ENCODE results near the gene OR14A2.
"Not testable (repeated sequence)": the region's sequence is repeated elsewhere in the genome, so short reads cannot be mapped to it uniquely, and the experiment has no call there.

OR14A2 gene

DNA sequence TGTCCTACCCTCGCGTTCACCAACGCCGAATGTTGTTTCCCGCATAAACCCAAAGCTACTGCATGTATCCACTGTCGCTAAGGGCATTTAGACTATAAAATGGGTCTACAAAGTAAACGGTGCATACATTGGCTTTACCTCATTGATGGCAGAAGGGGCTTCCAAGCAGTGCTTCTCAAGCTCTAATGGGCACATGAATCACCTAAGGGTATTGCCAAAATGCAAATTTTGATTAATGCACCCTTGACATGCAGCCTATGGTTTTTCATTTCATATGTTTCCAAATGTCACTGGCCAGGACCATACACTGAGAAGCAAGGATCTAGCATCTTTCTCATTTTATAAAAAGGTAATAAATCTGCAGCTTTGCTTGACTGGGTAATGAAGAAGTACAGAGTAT is 34.2 kb downstream of the OR14A2 start:
- H3K4me3 ChIP-seq (ENCODE audit: low read length), result no peak overlapping the region
- TF ChIP-seq, protein P1, sequence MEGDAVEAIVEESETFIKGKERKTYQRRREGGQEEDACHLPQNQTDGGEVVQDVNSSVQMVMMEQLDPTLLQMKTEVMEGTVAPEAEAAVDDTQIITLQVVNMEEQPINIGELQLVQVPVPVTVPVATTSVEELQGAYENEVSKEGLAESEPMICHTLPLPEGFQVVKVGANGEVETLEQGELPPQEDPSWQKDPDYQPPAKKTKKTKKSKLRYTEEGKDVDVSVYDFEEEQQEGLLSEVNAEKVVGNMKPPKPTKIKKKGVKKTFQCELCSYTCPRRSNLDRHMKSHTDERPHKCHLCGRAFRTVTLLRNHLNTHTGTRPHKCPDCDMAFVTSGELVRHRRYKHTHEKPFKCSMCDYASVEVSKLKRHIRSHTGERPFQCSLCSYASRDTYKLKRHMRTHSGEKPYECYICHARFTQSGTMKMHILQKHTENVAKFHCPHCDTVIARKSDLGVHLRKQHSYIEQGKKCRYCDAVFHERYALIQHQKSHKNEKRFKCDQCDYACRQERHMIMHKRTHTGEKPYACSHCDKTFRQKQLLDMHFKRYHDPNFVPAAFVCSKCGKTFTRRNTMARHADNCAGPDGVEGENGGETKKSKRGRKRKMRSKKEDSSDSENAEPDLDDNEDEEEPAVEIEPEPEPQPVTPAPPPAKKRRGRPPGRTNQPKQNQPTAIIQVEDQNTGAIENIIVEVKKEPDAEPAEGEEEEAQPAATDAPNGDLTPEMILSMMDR (conservative IDR thresholded peaks at IDR 0.05; ENCODE audit: low read depth, low read length), result no peak
- DNase-seq (ENCODE audit: low read depth), result no peak

DNA sequence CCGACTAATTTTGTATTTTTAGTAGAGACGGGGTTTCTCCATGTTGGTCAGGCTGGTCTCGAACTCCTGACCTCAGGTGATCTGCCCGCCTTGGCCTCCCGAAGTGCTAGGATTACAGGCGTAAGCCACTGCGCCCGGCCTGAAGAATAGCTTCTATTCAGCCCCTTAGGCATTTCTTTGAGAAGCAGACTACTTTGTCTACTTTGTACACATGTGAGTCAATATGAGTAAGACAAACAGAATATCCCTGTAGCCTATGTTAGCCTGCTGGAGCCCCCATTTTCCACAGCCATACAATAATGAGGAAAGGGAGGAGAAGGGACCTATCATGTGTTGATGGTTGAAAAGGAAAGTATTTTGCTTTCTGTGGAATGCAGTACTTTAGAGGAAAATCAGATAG is 37.3 kb downstream of the OR14A2 start:
- not testable (repeated sequence) for H3K4me3 ChIP-seq (ENCODE audit: low read length); DNase-seq (ENCODE audit: low read depth)

DNA sequence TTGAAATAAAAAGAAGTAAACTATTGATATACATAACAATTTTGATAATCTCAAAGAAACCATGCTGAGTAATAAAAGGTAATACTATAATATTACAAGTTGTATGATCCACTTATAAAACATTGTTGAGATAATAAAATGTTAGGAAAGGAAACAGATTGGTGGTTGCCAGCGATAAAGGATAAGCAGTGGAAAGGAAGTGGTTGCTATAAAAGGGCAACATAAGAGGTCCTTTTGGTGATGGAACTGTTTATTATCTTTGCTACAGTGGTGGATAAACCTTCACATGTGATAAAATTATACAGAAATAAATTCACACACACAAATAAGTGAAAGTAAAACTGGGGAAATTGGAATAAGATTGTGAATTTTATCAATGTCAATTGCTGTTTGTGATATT is 46.6 kb downstream of the OR14A2 start:
- TF ChIP-seq, protein P1 (conservative IDR thresholded peaks at IDR 0.05; ENCODE audit: low read depth, low read length), result no peak
- H3K4me3 ChIP-seq (ENCODE audit: low read length), result no peak overlapping the region
- DNase-seq (ENCODE audit: low read depth), result no peak

DNA sequence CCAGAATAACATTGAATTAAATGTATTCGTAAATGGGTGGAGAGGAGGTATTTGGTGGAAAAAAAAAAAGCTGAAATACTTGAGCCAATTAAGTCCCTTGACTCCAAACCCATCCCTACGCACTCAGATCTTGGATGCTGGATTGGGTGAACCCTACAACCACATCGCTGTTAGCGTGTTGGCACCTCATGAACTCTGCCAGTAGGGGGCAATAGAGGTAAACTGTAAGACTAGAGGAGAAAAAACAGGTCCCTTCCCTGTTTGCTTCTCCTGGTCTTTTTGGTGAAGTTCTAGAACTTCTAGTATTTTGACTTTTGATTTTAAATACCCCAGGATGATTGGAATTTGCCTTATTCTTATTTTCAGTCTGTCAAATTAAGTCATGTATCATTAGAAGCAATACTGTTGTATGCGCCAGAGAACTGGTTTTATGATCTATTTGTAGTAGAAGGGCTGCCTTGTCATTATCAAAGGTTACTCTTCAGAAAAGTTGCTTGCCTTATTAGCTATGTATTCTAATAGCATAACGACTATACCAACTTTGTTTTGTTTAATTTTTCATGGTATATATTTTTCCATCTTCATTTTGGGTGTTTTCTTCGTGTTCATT is 66.5 kb downstream of the OR14A2 start:
- TF ChIP-seq, protein P1 (conservative IDR thresholded peaks at IDR 0.05; ENCODE audit: low read depth, low read length), result peak; percentile 90
- H3K4me3 ChIP-seq (ENCODE audit: low read length), result no peak overlapping the region
- DNase-seq (ENCODE audit: low read depth), result peak; percentile 18

DNA sequence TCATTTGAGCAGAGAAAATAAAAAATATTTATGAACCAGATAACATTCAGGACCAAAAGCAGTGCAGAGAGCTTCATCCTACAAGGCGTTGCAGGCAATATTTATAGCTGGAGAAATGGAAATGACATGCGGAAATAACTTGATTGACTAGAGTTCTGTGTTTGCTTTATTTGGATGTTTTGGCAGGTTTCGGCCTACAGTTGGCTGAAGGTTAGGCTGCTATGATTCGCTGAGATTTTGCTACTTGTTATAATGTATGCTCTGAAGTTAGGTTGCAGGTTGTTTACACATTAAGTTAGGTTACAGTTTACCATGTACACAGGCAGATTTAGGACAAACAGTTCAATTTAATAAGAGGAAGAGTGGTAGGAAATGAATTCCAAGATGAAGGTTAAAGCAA is 67.8 kb downstream of the OR14A2 start:
- no peak for DNase-seq (ENCODE audit: low read depth)
- no peak overlapping the region for H3K4me3 ChIP-seq (ENCODE audit: low read length)
- TF ChIP-seq, protein P1 (conservative IDR thresholded peaks at IDR 0.05; ENCODE audit: low read depth, low read length), result no peak

DNA sequence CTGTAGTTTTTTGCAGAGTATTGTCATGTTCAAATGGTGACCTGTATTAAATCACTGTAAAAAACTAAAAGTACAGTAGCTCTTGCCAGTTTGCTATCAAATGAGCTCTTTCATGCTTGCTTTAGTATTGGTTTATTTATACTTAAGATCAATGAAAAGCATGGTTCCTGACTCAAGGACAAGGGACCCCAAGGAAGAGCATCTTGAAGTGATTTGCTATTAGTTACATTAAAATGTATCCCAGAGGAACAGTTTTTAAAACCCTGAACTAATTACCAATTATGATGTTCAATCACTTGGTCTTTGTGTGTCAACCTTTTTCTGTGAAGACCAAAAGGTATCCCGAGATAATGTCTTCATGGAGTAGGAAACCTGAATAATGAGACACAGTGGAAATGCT is 68.3 kb downstream of the OR14A2 start, which contains the start of gene OR13G1:
Gene OR13G1, minus strand, starts transcription at position 101 of the 400 bp plus-strand sequence. CDS start 6,698 bp downstream, outside the sequence.
- no peak within 1 kb of the TSS for H3K4me3 ChIP-seq (ENCODE audit: low read length)
- TF ChIP-seq, protein P1 (conservative IDR thresholded peaks at IDR 0.05; ENCODE audit: low read depth, low read length), result no peak
- no peak for DNase-seq (ENCODE audit: low read depth)

Data from retinal pigment epithelial cell (primary cell).